Neutrophil (primary cell): ENCODE measurements around the gene ACY1.

Source experiments
- H3K27ac ChIP-seq: fragments of 200-600 bp; sonication (generic); 2 replicates; pipeline ENCODE4 v1.5.1; 2016; ENCODE audit warnings: mild to moderate bottlenecking, moderate library complexity
- H3K27me3 ChIP-seq: fragments of 200-600 bp; sonication (generic); 2 replicates; pipeline ENCODE4 v1.6.0; 2016; ENCODE audit warnings: mild to moderate bottlenecking
- H3K36me3 ChIP-seq: fragments of 200-600 bp; sonication (generic); 2 replicates; pipeline ENCODE4 v1.5.1; 2017
- H3K4me1 ChIP-seq, 2 experiments: fragments of 200-600 bp in 1 of 2; sonication (generic) in 1 of 2; 1 replicate in 1 of 2; 2 replicates in 1 of 2; pipeline versions ENCODE4 v1.5.1 to v1.6.1; 2013 to 2016; ENCODE audit warnings: low read depth in 1 of 2, low read length in 1 of 2, mild to moderate bottlenecking in 1 of 2, moderate library complexity in 1 of 2; ENCODE audit not compliant: control insufficient read depth in 1 of 2, insufficient read depth in 1 of 2
- H3K4me3 ChIP-seq, 2 experiments: fragments of 200-600 bp in 1 of 2; sonication (generic) in 1 of 2; 1 replicate in 1 of 2; 2 replicates in 1 of 2; pipeline ENCODE4 v1.5.1; 2013 to 2016; ENCODE audit warnings: low read depth in 1 of 2, low read length in 1 of 2, mild to moderate bottlenecking in 1 of 2, moderate library complexity in 1 of 2
- H3K9me3 ChIP-seq: fragments of 200-600 bp; sonication (generic); 2 replicates; pipeline ENCODE4 v1.5.1; 2016
- CTCF ChIP-seq: fragments of 200-600 bp; sonication (generic); IDR thresholded peaks from 2 replicates; pipeline ENCODE4 v1.5.1; 2016; ENCODE audit warnings: antibody characterized with exemption

Gene ACY1

DNA sequence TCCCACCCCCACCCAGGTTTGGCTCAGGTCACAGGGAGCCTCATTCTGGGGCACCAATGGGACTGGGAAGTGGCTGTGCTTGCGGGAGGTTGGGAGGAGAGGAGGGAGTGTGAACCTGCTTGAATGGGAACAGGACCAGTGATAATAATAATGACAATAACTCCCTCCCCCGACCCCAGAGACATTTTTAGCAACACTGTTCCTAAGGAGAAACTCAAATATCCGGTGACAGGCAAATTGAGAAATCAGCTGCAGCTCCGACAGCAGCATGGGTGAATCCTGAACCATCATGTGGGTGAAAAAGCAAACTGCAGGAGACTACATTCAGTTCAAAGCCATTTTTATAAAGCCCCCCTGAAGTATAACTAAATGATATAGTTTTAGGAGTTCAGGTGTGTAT is 24.0 kb downstream of the ACY1 start:
- no peak for TF ChIP-seq CTCF
- Histone ChIP-seq H3K4me1 (no peaks in the 10 kb centered on the region), H3K4me3 (no peak overlapping the region), H3K27ac (no peak overlapping the region), H3K27me3 (no peaks in the 10 kb centered on the region), H3K36me3 (no peaks in the 10 kb centered on the region), H3K9me3 (no peaks in the 10 kb centered on the region)

DNA sequence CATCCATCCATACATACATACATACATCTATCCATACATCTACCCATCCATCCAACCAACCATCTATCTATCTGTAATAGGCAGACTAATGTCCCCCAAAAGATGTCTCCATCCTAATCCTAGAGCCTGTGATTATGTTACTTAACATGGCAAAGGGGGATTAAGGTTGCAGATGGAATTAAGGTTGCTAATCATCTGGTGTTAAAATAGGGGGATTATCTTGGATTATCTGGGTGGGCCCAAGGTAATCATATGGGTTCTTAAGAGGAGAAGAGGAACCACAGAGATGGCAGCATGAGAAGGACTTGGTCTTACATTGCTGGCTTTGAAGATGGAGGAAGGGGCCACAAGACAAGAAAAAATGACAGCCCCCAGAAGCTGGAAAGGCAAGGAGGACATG is 27.1 kb downstream of the ACY1 start:
- Histone ChIP-seq H3K27me3 (no peaks in the 10 kb centered on the region), H3K36me3 (no peaks in the 10 kb centered on the region), H3K4me1 (no peaks in the 10 kb centered on the region), H3K9me3 (no peaks in the 10 kb centered on the region), H3K27ac (no peak overlapping the region), H3K4me3 (no peak overlapping the region)
- TF ChIP-seq CTCF: no peak

- no peak overlapping the region for H3K27ac ChIP-seq
- no peak overlapping the region for H3K4me3 ChIP-seq
- no peak for TF ChIP-seq CTCF
- no peaks in the 10 kb centered on the region for H3K36me3 ChIP-seq
- H3K9me3 ChIP-seq: no peaks in the 10 kb centered on the region
- no peaks in the 10 kb centered on the region for H3K27me3 ChIP-seq
- H3K4me1 ChIP-seq: no peaks in the 10 kb centered on the region
These were observed 29.4 kb downstream of the ACY1 start for GRCh38 chr3:52012699-52013098.

GRCh38 chr3:52013802-52014598 is 30.7 kb downstream of the ACY1 start:
- Histone ChIP-seq H3K4me1 (no peaks in the 10 kb centered on the region), H3K9me3 (no peaks in the 10 kb centered on the region), H3K4me3 (no peak overlapping the region), H3K27ac (no peak overlapping the region), H3K27me3 (no peaks in the 10 kb centered on the region), H3K36me3 (no peaks in the 10 kb centered on the region)
- no peak for TF ChIP-seq CTCF

GRCh38 chr3:52014613-52015012 is 31.3 kb downstream of the ACY1 start:
- no peak for TF ChIP-seq CTCF
- Histone ChIP-seq H3K4me1 (no peaks in the 10 kb centered on the region), H3K4me3 (no peak overlapping the region), H3K9me3 (no peaks in the 10 kb centered on the region), H3K27me3 (no peaks in the 10 kb centered on the region), H3K27ac (no peak overlapping the region), H3K36me3 (no peaks in the 10 kb centered on the region)
